Measurements from ENCODE around the gene BMPR1B.

The BMPR1B gene

GRCh38 chr4:94743838-94744237 is 13.9 kb upstream of the BMPR1B start:
- DNase-seq (ENCODE audit: low read depth in 1 of 2, low spot score in 1 of 2), result no peak
- TF ChIP-seq SPI1 (IDR thresholded peaks at IDR 0.05; ENCODE audit: borderline replicate concordance, low read depth), result no peak
- TF ChIP-seq GABPA (IDR thresholded peaks at IDR 0.05; ENCODE audit: low read depth), result no peak
- TF ChIP-seq POLR2AphosphoS5 (IDR thresholded peaks at IDR 0.05; ENCODE audit: low read depth), result no peak
- no peak for TF ChIP-seq CTCF (IDR thresholded peaks at IDR 0.05; ENCODE audit: insufficient read depth, low read length)
- no peak for TF ChIP-seq REST (IDR thresholded peaks at IDR 0.05; ENCODE audit: insufficient replicate concordance, low read depth)
- Histone ChIP-seq H3K4me3 (replicated peaks; ENCODE audit: insufficient read depth, low read length) (no peak overlapping the region), H3K27ac (replicated peaks) (no peak overlapping the region), H3K27me3 (ENCODE audit: insufficient read depth, poor library complexity, severe bottlenecking) (peaks cover 2% of the 10 kb centered on the region)

GRCh38 chr4:94744850-94745249 is 12.9 kb upstream of the BMPR1B start:
- no peak for DNase-seq (ENCODE audit: low read depth in 1 of 2, low spot score in 1 of 2)
- H3K4me3 ChIP-seq (replicated peaks; ENCODE audit: insufficient read depth, low read length), result no peak overlapping the region
- no peak overlapping the region for H3K27ac ChIP-seq (replicated peaks)
- peaks cover 2% of the 10 kb centered on the region for H3K27me3 ChIP-seq (ENCODE audit: insufficient read depth, poor library complexity, severe bottlenecking)
- TF ChIP-seq SPI1 (IDR thresholded peaks at IDR 0.05; ENCODE audit: borderline replicate concordance, low read depth), result no peak
- no peak for TF ChIP-seq REST (IDR thresholded peaks at IDR 0.05; ENCODE audit: insufficient replicate concordance, low read depth)
- TF ChIP-seq CTCF (IDR thresholded peaks at IDR 0.05; ENCODE audit: insufficient read depth, low read length), result no peak
- TF ChIP-seq POLR2AphosphoS5 (IDR thresholded peaks at IDR 0.05; ENCODE audit: low read depth), result no peak
- TF ChIP-seq GABPA (IDR thresholded peaks at IDR 0.05; ENCODE audit: low read depth), result no peak

- Histone ChIP-seq H3K27me3 (ENCODE audit: insufficient read depth, poor library complexity, severe bottlenecking) (peaks cover 2% of the 10 kb centered on the region), H3K4me3 (replicated peaks; ENCODE audit: insufficient read depth, low read length) (no peak overlapping the region), H3K27ac (replicated peaks) (no peak overlapping the region)
- DNase-seq (ENCODE audit: low read depth in 1 of 2, low spot score in 1 of 2), result no peak
- TF ChIP-seq GABPA (IDR thresholded peaks at IDR 0.05; ENCODE audit: low read depth), result no peak
- TF ChIP-seq POLR2AphosphoS5 (IDR thresholded peaks at IDR 0.05; ENCODE audit: low read depth), result no peak
These were observed 11.0 kb upstream of the BMPR1B start for GRCh38 chr4:94746746-94747145.

- Histone ChIP-seq H3K27ac (replicated peaks) (no peak overlapping the region), H3K4me3 (replicated peaks; ENCODE audit: insufficient read depth, low read length) (no peak overlapping the region)
- no peak for DNase-seq (ENCODE audit: low read depth in 1 of 2, low spot score in 1 of 2)
These were observed 465 bp downstream of the BMPR1B start for GRCh38 chr4:94758141-94758699.

More at GRCh38 chr4:94758141-94758699, 465 bp downstream of the BMPR1B start:
- peaks cover 45% of the 10 kb centered on the region for H3K27me3 ChIP-seq (ENCODE audit: insufficient read depth, poor library complexity, severe bottlenecking)
- no peak for TF ChIP-seq CTCF (IDR thresholded peaks at IDR 0.05; ENCODE audit: insufficient read depth, low read length)
- no peak for TF ChIP-seq GABPA (IDR thresholded peaks at IDR 0.05; ENCODE audit: low read depth)
- no peak for TF ChIP-seq SPI1 (IDR thresholded peaks at IDR 0.05; ENCODE audit: borderline replicate concordance, low read depth)
- TF ChIP-seq POLR2AphosphoS5 (IDR thresholded peaks at IDR 0.05; ENCODE audit: low read depth), result no peak
- no peak for TF ChIP-seq REST (IDR thresholded peaks at IDR 0.05; ENCODE audit: insufficient replicate concordance, low read depth)

Data from HL-60 (cell line).